ENCODE measurements around the gene NCOA4.
"Not testable (repeated sequence)": the region's sequence is repeated elsewhere in the genome, so short reads cannot be mapped to it uniquely, and the experiment has no call there.

The NCOA4 gene

GRCh38 chr10:46030091-46030937 lies at the start of gene NCOA4:
TSS of gene NCOA4 (minus strand) at chr10:46030623. CDS start at chr10:46016680, 13,943 bp downstream.
- DNase-seq: peak; percentile 94

GRCh38 chr10:46079831-46080585 lies 49.6 kb upstream of the NCOA4 start:
- no peak for DNase-seq

GRCh38 chr10:46077731-46078413 lies 47.4 kb upstream of the NCOA4 start:
- DNase-seq: no peak

- no peak for DNase-seq
These were observed 46.7 kb upstream of the NCOA4 start for GRCh38 chr10:46077141-46077554.

- no peak for DNase-seq
These were observed 45.4 kb upstream of the NCOA4 start for GRCh38 chr10:46075869-46076268.

- DNase-seq: no peak
These were observed 43.9 kb upstream of the NCOA4 start for GRCh38 chr10:46074196-46074946.

- DNase-seq: no peak
These were observed 43.1 kb upstream of the NCOA4 start for GRCh38 chr10:46073564-46073963.

- DNase-seq: no peak
These were observed 40.3 kb upstream of the NCOA4 start for GRCh38 chr10:46070749-46071148.

GRCh38 chr10:46069771-46070463 lies 39.5 kb upstream of the NCOA4 start:
- DNase-seq: no peak

- DNase-seq: no peak
These were observed 38.5 kb upstream of the NCOA4 start for GRCh38 chr10:46068905-46069304.

- DNase-seq: no peak
These were observed 37.7 kb upstream of the NCOA4 start for GRCh38 chr10:46068117-46068516.

- DNase-seq: no peak
These were observed 33.9 kb upstream of the NCOA4 start for GRCh38 chr10:46064269-46064817.

GRCh38 chr10:46062723-46063428 lies 32.5 kb upstream of the NCOA4 start:
- no peak for DNase-seq

- no peak for DNase-seq
These were observed 30.3 kb upstream of the NCOA4 start for GRCh38 chr10:46060706-46061105.

GRCh38 chr10:46057927-46058326 lies 27.5 kb upstream of the NCOA4 start:
- not testable (repeated sequence) for DNase-seq

GRCh38 chr10:46057038-46057437 lies 26.6 kb upstream of the NCOA4 start:
- DNase-seq: no peak

- DNase-seq: no peak
These were observed 25.3 kb upstream of the NCOA4 start for GRCh38 chr10:46055771-46056170.

GRCh38 chr10:46053534-46054434 lies 23.4 kb upstream of the NCOA4 start:
- no peak for DNase-seq

GRCh38 chr10:46052791-46053375 lies 22.5 kb upstream of the NCOA4 start:
- no peak for DNase-seq
